Astrocyte of the cerebellum (primary cell): ENCODE data around the gene PDGFC.

Experiments
- DNase-seq: peaks from one replicate; pipeline ENCODE4 v3.0.0-alpha.2; 2011; ENCODE audit warnings: low read depth
- H3K4me3 ChIP-seq: 2 replicates; pipeline ENCODE4 v1.5.1; 2011; ENCODE audit warnings: mild to moderate bottlenecking, low read depth, low read length, moderate library complexity
- in situ Hi-C: cut with HindIII; loops from 2 replicates; pipeline ENCODE4 v1.10.0; 2017; ENCODE audit warnings: low sequenced_read_pairs
- TF ChIP-seq, protein P1 (sequence below): IDR thresholded peaks from 2 replicates; pipeline ENCODE4 v1.5.1; 2012; ENCODE audit warnings: low read length, low read depth, moderate library complexity, mild to moderate bottlenecking; ENCODE audit errors: missing control alignments

The PDGFC gene

GRCh38 chr4:156971676-156972378 lies at the start of gene PDGFC:
Gene PDGFC, minus strand, starts transcription at chr4:156971799. Its CDS starts 896 bp downstream, at chr4:156970903.
- in situ Hi-C loops: no loop called here
- DNase-seq: no peak

GRCh38 chr4:157020882-157021281 lies 49.3 kb upstream of the PDGFC start:
- DNase-seq: no peak
- in situ Hi-C loops: no loop called here
- TF ChIP-seq, protein P1, sequence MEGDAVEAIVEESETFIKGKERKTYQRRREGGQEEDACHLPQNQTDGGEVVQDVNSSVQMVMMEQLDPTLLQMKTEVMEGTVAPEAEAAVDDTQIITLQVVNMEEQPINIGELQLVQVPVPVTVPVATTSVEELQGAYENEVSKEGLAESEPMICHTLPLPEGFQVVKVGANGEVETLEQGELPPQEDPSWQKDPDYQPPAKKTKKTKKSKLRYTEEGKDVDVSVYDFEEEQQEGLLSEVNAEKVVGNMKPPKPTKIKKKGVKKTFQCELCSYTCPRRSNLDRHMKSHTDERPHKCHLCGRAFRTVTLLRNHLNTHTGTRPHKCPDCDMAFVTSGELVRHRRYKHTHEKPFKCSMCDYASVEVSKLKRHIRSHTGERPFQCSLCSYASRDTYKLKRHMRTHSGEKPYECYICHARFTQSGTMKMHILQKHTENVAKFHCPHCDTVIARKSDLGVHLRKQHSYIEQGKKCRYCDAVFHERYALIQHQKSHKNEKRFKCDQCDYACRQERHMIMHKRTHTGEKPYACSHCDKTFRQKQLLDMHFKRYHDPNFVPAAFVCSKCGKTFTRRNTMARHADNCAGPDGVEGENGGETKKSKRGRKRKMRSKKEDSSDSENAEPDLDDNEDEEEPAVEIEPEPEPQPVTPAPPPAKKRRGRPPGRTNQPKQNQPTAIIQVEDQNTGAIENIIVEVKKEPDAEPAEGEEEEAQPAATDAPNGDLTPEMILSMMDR: no peak
- H3K4me3 ChIP-seq: no peak overlapping the region

More at GRCh38 chr4:156971676-156972378, at the start of gene PDGFC:
- H3K4me3 ChIP-seq: peak within 1 kb of the TSS; percentile 92
- TF ChIP-seq, protein P1: peak; percentile 42

- H3K4me3 ChIP-seq: no peak overlapping the region
- TF ChIP-seq, protein P1: no peak
- in situ Hi-C loops: no loop called here
- DNase-seq: no peak
Observed at GRCh38 chr4:157018920-157019490, 47.4 kb upstream of the PDGFC start.

DNA sequence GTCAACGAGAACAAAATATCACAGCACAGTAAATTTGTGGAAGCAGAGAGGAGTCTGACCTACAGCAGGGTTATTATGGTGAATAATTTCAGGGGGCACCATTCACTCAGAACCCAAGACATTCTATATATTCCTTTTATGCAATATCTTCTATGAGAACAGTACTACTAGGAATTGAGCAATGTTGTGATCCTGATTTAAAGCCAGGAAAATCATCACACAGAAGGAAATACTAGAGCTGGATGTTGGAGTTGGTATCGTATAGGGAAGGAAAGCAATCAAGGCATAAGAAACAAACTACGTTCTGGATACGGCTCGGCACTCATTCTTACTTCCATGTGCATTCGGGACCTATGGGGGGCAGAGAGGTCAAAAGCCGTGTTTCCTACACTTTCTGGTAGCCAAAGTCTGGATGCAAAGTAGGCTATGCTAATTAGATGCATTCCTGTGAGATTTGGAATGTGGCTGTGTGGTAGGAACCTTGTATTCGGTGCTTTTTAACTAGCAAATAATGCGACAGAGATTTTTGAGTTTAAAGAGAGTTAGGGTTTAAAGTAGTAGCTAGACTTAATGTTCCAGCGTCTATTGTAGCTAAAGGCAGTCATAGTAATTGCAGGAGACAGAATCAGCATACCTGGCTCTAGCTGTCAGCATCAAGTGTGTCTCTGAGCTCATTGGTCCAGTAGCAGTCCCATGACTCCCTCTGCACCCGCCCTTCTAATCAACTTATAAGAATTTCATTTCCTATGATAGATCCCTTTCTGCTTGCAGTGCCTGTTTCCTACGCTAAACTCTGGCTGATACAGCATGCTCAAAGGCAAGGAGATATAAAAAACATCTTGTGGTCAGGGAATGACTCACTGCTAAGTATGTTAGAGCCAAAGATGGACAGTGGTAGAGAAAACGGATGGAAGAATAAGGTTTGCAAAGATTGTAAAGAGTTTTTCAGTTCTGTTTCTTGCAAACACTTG lies 43.3 kb upstream of the PDGFC start:
- in situ Hi-C loops: no loop called here
- H3K4me3 ChIP-seq: no peak overlapping the region
- TF ChIP-seq, protein P1: no peak
- peak; percentile 83 for DNase-seq

DNA sequence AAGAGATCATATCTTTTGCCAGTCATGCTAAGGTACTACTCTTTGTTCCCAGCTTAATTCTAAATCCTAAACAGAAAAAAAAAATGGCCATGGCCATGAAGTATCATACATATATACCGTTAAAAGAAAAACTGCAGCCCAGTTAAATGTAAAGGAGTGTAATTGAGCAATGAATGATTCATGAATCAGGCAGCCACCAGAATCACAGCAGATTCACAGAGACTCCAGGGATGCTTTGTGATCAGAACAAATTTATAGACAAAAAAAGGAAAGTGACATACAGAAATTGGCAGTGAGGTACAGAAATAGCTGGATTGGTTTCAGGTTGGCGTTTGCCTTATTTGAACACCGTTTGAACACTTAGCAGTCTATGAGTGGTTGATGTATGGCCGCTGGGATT lies 42.1 kb upstream of the PDGFC start:
- no peak for DNase-seq
- H3K4me3 ChIP-seq: no peak overlapping the region
- in situ Hi-C loops: no loop called here
- TF ChIP-seq, protein P1: no peak

DNA sequence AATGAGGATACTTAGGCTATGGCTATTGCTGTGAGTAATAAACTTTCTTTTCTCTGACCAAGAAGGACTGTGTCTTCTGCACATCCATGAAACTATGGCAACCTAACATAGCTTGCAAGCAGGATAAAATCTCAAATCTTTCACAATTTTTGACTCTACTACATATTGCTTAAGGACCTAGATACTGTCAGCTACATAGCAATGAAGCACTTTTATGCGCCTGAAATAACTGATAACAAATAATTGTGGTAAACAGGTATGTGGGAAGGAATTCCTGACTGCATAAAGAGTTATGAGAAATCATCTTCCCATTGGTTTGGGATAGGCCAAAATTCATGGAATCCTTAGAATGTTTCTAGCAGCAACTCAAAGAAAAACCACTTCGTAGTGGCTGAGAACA lies 41.2 kb upstream of the PDGFC start:
- TF ChIP-seq, protein P1: no peak
- in situ Hi-C loops: no loop called here
- no peak for DNase-seq
- no peak overlapping the region for H3K4me3 ChIP-seq
